Stimulated activated CD4-positive, alpha-beta T cell treated with anti-CD3 and anti-CD28 coated beads, Interleukin-4, amount 100 ng/mL, for 4 hours (primary cell): ENCODE data around the gene PHIP.
"Not testable (repeated sequence)": the region's sequence is repeated elsewhere in the genome, so short reads cannot be mapped to it uniquely, and the experiment has no call there.

ENCODE experiments used
- DNase-seq, 2 experiments: peaks; one replicate each; pipeline ENCODE4 v3.0.0-alpha.2; 2020

The PHIP gene

DNA sequence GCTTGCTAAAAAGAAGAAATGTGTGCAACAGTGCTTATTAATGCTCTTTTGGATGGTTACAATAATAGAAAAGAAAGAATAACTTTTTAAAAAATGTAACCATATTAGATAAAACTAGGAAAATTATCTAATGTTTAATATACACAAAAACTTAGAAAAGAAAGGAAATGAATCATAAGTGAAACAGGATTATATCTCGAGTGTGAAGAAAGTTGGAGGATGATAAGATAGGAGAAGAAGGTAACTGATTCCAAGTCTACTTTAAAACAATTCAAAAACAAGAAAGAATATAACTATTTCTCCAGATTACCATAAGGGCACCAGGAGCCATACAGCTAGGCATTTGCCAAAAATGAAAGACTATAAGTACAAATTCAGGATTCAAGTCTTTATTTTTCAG, 73.0 kb downstream of the PHIP start:
- DNase-seq: no peak

DNA sequence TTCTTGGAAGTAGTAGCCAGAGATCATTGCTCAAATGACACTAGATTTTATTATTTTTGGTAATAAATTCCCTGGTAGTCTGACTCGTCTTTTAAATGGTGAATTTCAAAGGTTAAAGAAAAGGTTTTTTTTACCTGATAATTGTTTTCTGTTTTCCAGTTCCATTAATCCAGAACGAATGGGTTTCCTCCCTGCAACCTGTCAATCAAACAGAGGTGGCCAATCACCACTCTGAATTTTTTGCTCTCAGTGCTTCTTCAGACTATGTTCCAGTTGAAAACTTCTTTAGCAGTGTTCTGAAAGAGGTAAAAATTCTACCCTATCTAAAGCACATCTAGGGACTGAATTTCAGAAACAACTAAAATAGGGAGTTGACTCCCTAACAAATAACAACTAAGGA, 73.8 kb downstream of the PHIP start:
- no peak for DNase-seq

DNA sequence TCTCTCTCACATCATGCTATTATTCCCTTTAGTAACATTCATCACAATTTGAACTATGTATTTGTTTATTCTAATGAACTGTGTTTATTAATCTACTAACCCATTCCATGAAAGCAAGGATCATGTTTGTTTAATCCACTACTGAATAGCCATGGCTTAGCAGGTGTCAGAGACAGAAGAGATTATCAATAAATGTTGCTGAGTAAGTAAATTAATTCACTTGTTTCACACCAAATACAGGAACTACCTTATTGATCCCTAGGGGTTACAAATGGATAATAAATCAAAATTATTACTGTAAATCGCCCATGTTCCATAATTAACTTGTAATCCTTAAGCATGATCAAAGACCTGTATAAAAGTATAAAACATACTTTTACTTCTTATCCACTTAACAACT, 76.6 kb downstream of the PHIP start:
- no peak for DNase-seq

DNA sequence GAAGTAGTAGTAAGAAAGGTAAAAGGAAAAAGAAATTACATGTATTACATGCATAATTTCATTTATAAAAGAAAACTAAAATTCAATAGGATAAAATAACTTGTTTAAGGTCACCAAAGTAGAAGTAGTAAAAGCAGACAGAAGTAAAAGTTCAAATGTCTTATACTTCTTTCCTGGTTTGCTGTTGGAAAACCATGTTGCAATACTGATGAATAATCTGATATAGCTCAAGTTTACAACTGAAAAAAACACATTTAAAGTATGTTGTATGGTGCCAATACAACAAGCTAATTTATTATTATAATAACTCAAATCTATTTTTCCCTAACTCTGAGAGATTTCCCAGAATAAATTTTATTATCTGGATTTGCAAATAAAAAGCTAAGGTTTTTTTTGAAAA, 78.3 kb downstream of the PHIP start:
- no peak for DNase-seq

DNA sequence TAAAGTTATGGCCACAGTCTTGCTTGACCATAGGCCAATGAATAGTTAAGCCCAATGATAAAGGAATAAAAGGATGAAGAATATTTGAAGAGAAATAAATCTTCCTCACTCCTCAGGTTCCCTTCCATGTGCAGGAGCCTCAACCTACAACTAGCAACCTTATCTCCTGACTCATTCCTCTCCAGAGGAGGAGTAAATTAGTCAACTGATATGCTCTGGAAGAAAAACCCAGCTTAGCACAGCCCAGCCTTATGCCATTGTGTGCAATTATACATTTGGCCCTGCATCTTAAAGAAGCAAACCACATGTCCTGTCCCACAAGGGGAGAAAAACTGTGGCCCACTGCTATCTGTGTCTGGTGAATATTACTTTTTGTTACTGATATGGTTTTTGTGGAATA, 82.1 kb downstream of the PHIP start:
- DNase-seq: no peak

DNA sequence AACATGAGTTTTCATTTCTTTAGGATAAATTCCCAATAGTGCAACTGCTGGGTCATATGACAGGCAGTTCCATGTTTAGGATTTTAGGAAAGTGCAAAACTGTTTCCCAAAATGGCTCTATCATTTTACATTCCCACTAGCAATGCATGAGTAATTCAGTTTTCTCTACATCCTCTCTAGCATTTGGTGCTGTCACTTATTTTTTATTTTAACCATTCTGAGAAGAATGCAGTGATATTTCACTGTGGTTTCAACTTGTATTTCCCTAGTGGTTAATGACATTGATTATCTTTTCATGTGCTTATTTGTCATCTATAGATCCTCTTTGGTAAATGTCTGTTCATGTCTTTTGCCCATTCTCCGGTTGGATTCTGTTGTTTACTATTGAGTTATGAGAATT, 82.7 kb downstream of the PHIP start:
- DNase-seq: no peak

DNA sequence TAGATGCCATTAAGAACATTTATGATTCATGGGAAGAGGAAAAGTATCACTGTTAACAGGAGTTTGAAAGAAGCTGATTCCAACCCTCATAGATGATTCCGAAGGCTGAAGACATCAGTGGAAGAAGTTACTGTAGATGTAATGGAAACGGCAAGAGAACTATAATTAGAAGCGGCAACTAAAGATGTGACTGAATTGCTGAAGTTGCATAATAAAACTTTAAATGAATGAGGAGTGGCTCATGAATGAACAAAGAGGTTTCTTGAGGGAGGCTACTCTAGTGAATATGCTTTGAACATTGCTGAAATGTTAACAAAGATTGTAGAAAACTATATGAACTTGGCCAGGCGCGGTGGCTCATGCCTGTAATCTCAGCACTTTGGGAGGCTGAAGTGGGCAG, 84.1 kb downstream of the PHIP start:
- DNase-seq: no peak

DNA sequence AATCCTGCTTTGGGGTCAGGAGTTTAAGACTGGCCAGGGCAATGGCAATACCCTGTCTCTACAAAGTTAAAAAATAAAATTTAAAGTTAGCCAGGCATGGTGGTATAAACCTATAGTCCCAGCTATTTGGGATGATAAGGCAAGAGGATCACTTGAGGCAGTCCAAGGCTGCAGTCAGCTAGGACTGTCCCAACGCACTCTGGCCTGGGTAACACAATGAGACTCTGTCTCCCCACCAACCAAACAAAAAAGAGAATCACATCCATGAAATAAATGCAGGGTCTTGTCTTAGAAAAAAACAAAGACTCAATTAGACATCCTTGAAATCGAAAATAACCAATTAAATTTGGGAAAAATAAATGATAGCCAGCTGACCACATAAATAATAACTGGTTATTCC, 88.9 kb downstream of the PHIP start:
- no peak for DNase-seq

DNA sequence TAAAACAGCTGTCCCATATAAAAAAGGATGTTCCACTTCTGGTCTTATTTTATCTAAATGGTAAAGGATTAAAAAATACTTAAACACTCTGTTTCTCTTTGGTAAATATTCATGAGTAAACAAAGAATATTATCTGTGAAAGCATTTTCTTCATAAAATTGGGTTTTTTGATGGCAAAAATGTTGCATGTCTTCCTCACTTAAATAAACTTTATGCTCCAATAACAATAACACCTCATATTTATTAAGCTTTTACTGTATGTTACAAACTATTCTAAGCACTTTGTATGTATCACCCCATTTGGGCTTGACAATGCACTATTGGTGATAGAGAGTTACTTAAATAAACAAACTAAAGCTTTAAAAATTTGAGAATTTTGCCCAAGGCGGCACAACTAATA, 91.9 kb downstream of the PHIP start:
- no peak for DNase-seq

DNA sequence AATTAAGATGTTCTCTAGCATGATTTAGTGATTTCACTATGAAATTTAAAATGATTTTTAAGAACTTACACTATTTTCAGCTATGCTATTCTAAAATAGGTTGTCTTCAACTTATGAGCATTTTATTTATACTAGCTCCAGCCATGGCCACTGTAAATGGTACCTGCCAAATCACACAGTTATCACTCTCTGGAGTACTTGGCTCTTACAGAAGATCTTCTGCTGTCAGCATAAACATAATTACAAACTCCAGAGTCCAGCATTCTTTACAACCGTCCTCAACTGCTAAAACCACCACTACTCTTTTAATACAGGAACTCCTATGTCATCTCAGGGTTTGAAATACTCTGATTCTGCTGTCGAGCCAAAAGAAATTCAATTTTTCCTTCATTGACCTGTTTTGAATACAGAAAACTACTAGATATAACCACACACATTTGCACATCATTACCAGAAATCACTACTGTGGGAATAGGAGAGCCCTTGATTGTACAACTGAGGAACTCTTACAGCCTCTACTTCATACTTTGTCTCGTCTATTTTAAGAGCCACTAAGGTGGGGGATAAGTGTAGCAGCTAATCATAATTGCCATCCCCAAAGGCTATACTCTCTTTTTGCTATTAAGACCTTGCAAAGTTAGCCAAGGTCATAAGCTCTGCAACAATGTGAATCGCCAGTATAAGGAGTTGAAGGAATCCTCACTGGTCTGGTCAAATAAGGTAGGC, 93.7 kb downstream of the PHIP start:
- no peak for DNase-seq

DNA sequence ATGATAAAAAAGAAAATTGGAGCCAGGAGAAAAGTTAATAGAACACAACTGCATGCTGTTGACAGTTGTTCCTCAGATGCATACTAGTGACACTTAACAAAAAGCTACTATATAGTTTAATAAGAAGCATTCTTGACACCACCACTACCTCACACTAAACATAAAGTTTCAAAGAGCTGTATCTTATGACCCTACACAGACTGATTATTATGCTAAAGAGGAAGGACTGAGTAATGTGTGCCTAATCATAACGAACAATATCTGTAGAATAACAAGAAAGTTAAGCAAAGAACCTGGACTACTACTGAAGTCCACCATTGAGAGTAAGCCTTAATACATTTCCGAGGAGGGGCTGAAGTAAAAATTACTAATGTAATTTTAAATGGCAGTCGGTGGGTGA, 110.9 kb downstream of the PHIP start:
- no peak for DNase-seq

DNA sequence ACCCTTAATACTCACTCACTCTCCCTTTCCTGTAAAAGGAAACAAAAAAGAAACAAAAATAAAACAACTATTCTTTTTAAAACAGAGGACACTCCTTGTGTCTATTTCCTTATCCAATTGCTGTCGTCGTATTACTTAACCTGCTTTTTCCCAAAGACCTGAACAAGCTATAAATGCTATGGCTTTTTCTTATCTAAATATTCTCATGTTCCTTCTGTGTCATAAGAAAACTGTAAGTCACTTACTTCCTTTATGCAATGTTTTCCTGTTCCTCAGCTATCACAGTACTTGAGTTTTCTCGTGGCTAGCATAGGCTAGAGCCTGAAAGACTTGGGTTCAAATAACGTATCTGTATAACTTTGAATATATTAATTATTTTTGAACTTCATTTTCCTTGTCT, 111.5 kb downstream of the PHIP start:
- no peak for DNase-seq

DNA sequence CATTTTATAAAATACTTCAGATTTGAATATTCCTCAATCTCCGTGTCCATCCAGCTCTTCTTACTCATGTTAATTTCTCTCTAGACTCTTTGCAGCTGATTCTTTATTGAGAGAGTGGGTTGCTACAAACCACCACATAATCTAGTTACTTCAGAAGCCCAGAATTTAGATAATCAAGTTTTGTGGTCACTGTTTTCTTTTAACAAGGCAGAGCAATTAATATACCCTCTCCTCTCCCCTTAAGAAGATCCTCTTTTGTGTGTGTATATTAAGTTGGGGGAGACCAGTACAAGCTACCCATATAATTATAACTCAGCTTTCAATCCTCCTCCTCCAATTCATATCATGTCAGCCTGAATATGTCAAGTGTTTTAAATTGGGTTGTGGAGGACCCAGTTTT, 115.6 kb downstream of the PHIP start:
- no peak for DNase-seq

DNA sequence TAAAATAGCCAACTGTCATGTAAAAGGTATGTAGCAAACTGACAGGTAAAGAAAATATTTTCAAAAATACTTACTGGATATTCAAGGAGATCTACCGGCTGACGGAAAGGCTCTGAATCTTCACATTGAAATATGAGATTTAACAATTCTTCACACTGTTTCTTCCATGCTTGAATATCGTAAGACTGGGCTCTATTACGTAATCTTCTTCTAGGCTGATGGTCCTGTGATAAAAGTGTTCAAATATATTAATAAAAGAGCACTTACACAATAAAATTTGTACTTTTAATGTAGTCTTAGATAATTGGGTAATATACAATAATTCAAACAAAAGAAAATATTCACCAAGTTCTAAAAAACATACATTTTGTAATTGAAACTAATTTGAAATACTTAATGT, 123.3 kb downstream of the PHIP start:
- no peak for DNase-seq

DNA sequence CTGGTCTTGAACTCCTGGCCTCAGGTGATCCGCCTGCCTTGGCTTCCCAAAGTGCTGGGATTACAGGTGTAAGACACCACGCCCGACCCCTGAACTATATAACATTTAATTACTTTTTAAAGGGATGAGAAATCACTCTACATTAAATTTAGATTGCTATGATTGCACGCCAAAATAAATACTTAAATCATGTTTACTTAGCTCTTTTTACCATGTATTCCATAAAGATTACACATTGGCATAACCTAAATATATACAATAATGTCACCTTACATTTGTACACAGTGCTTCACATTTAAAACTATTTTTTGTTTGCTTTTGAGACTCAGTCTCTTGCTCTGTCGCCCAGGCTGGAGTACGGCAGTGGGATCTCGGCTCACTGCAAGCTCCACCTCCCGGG, 124.3 kb downstream of the PHIP start:
- no peak for DNase-seq

DNA sequence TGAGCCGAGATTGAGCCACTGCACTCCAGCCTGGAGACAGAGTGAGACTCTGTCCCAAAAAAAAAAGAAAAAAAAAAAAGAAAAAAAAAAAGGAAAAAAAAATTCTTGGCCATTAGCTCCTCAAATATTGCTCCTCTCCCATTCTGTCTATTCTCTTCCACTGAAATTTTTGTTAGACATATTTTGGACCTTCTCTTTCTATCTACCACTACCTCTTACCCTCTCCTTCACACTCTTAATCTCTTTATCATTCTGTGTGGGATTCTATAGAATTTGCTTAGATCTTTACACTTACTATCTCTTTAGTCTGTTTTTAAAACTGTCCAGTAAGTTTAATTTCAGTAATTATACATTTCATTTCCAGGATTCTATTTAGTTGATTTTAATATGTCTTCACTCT, 125.7 kb downstream of the PHIP start:
- DNase-seq: no peak

DNA sequence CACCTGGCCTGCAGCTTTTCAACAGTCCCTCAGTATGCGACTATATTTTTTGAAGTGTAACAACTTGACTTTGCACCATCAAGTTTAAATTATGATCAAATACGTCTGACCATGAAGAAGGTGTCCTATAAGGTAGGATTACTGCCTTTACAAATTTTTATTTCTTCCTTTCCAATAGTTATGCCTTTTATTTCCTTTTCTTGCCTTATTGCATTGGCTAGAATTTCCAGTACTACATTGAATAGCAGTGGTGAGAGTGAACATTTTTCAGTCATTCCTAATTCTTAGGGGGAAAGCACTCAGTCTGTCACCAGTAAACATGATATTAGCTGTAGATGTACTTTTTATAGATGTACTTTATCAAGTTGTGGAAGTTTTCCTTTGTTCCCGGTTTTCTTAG, 129.3 kb downstream of the PHIP start:
- no peak for DNase-seq

DNA sequence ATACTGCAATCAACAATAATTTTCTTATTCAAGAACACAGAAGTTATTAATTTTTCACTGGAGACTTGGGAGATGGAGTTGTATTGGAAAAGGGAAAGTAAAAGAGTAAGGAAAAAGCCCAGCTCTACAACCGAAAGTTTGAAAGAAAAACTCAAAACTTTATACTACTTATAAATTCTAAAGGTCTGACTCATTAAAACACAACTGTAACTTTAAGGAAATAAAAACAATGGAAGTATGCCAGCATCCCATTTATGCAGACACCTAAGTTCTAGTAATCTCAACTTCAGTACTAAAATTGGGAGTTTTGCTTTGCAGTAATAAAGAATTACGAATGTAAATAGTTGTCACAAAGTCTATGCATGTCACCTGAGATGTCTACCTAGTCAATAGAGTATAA, 130.1 kb downstream of the PHIP start:
- DNase-seq: no peak

DNA sequence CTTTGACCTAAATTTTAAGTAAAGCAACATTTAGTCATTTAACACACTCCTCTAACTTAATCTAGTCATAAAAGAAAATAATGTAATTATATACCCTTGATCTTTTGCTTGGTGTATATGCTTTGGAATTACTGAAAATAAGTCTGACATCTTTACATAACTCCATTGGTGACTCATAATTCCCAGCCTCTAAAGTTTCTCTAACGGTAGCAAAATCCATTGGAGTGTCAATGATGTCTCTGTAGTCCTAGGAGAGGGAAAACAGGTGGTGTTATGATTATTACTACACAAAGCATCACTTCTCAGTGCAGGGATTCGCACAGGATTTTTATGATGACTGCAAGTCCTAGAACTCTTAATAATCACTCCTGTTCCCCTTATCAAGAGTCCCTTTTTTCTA, 130.5 kb downstream of the PHIP start:
- no peak for DNase-seq

DNA sequence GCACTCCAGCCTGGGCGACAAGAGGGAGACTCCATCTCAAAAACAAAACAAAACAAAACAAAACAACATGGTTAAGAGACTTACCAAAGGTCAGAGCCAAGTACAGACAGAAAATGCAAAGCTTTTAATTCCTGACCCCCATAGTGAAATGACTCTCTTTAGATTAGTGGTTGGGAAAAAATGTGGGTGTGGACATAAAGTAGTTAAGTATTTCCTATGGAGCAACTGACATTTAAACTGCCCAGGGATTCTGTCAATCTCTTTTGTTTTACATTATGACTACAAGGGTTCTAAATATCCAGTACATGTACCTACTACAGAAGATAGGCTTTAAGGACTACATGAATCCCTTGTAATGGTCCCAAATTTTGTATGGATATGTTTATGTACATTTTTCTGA, 135.6 kb downstream of the PHIP start:
- no peak for DNase-seq

DNA sequence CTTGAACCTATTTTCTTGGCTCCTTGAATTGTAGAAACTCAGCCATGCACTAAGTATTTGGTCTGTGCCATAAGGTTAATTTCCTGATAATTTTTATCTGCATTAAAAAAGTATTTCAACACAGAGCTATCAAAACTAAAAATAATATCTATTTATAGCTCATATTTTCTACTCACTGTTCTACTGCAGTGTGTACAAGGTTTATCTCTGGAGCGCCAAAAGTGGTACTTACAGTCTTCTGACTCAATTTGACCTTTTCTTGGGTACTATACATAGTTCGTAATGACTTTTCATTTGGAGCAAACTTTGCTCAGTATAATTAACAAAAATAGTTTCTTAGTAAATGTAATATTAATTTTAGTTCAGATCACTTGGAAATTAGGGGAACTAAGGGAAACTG, 141.5 kb downstream of the PHIP start:
- no peak for DNase-seq

DNA sequence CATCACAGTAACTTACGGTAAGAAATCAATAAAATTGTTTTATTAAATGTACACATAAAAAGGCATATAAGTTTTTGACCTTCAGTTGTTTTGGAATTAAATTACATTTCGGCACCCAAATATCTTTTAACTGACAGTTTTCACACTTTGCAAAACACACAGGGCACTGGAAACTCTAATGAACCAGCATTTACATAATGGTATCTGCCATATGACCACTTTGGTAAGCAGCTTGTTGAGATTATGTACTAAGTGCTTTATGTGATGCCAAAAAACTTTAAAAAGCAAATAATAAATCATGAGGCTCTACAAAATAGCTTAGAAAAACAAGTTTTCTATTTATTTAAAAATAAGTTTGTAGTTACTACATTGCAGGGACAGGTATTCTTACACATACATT, 142.5 kb downstream of the PHIP start:
- DNase-seq: no peak

DNA sequence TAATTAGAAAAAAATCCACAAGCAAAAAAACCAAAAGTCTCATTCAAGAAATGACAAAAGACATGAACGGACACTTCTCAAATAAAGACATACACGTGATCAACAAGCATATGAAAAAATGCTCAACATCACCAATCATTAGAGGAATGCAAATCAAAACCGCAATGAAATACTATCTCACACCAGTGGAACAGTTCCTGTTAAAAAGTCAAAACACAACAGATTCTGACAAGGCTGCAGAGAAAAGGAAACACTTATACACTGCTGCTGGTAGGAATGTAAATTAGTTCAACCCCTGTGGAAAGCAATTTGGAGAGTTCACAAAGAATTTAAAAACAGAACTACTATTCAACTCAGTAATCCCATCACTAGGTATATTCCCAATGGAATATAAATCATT, 152.7 kb downstream of the PHIP start:
- no peak for DNase-seq

DNA sequence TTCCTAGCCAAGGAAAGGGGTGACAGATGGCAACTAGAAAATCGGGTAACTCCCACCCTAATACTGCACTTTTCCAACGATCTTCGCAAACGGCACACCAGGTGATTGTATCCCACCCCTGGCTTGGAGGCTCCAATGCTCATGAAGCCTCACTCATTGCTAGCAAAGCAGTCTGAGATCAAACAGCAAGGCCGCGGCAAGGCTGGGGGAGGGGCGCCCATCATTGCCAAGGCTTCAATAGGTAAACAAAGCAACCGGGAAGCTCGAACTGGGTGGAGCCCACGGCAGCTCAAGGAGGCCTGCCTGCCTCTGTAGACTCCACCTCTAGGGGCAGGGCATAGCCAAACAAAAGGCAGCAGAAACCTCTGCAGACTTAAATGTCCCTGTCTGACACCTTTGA, 156.9 kb downstream of the PHIP start:
- DNase-seq: not testable (repeated sequence)

DNA sequence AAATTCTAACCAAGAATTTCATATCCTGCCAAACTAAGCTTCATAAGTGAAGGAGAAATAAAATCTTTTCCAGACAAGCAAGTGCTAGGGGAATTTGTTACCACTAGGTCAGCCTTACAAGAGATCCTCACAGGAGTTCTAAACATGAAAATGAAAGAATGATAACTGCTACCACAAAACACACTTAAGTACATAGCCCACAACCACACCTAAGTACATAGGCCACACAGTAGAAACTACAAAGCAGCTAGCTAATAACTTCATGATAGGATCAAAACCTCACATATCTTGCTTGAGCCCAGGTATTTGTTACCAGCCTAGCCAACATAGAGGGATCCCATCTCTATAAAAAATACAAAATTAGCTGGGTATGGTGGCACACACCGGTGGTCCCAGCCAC, 160.3 kb downstream of the PHIP start:
- no peak for DNase-seq

DNA sequence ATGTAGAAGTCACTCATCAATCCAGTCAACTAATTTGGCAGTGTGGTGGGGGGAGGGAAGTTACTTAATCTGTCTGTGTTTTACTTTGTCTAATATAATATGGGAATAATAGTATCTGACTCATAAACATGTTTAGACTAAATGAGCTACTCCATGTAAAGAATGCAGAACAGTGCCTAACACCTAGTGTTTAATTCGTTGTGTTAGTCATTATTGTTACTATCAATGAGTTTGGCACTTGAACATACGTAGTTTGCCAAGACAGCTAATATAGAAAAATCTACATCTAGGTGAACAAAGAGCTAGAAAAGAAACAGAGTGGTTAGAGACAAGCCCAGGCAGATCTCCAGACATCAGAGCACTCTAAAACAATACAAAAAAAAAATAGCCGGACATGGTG, 161.6 kb downstream of the PHIP start:
- no peak for DNase-seq
